Endodermal cell (in vitro differentiated cells): ENCODE data around the gene DBNL. TPM values are rescaled to one million over a fixed set of nuclear protein-coding genes. Genes with fewer than 3 reads are reported as not detected.

Experiments used
- DNase-seq: peaks from one replicate; pipeline ENCODE4 v3.0.0-alpha.2; 2017
- H3K27ac ChIP-seq: 2 replicates; pipeline ENCODE4 v1.5.1; 2013; ENCODE audit warnings: mild to moderate bottlenecking, low read depth, low read length, moderate library complexity
- H3K27me3 ChIP-seq: 2 replicates; pipeline ENCODE4 v1.6.1; 2013; ENCODE audit warnings: mild to moderate bottlenecking, low read length, moderate library complexity; ENCODE audit not compliant: insufficient read depth, control insufficient read depth, poor library complexity, severe bottlenecking
- H3K36me3 ChIP-seq: 2 replicates; pipeline ENCODE4 v1.7.0; 2013; ENCODE audit warnings: mild to moderate bottlenecking, low read length, moderate library complexity; ENCODE audit not compliant: control insufficient read depth, insufficient read depth
- H3K4me1 ChIP-seq: one replicate; pipeline ENCODE4 v1.7.0; 2013; ENCODE audit warnings: low read length; ENCODE audit not compliant: control insufficient read depth, insufficient read depth
- H3K4me3 ChIP-seq: 2 replicates; pipeline ENCODE4 v1.5.1; 2013; ENCODE audit warnings: mild to moderate bottlenecking, low read length, moderate library complexity
- H3K9ac ChIP-seq: 2 replicates; pipeline ENCODE4 v1.6.1; 2013; ENCODE audit warnings: mild to moderate bottlenecking, low read length, moderate library complexity; ENCODE audit not compliant: poor library complexity, severe bottlenecking; ENCODE audit errors: extremely low read depth
- H3K9me3 ChIP-seq: 2 replicates; pipeline ENCODE4 v1.6.1; 2013; ENCODE audit warnings: mild to moderate bottlenecking, low read length, moderate library complexity; ENCODE audit not compliant: control insufficient read depth
- H3K27ac Mint-ChIP-seq: 2 replicates; pipeline ENCODE4 v1.8.0; 2020; ENCODE audit warnings: mixed read lengths
- H3K27me3 Mint-ChIP-seq: 2 replicates; pipeline ENCODE4 v1.8.0; 2021; ENCODE audit warnings: mild to moderate bottlenecking, mixed read lengths; ENCODE audit not compliant: insufficient read depth
- H3K36me3 Mint-ChIP-seq: 2 replicates; pipeline ENCODE4 v1.8.0; 2020; ENCODE audit warnings: low read depth, mixed read lengths
- H3K4me1 Mint-ChIP-seq: 2 replicates; pipeline ENCODE4 v1.8.0; 2020; ENCODE audit warnings: mixed read lengths
- H3K4me3 Mint-ChIP-seq: 2 replicates; pipeline ENCODE4 v1.8.0; 2020; ENCODE audit warnings: mild to moderate bottlenecking, moderate library complexity, mixed read lengths
- H3K9me3 Mint-ChIP-seq: 2 replicates; pipeline ENCODE4 v1.8.0; 2020; ENCODE audit warnings: mild to moderate bottlenecking, mixed read lengths
- WGBS, 2 experiments: methylation state at CpG; one replicate each; pipeline versions ENCODE4 v1.1.5 to v1.1.7; 2013; ENCODE audit warnings: missing lambda C conversion rate in 2 of 2, mixed read lengths in 1 of 2; ENCODE audit not compliant: insufficient coverage in 1 of 2, insufficient read length in 1 of 2; 5-methylcytosine and 5-hydroxymethylcytosine counted together
- total RNA-seq, 2 donors: library from RNA; stranded (reverse); fragmentation: NEBNext Ultra II Directional in 1 of 2; extraction: Animal tissue kit (Norgen Biotek cat#: 25700) in 1 of 2; gene quantifications; 2 replicates in 1 of 2; 3 replicates in 1 of 2; pipeline ENCODE4 v1.2.1, GENCODE V29; 2021
- TF ChIP-seq, protein P1 (sequence below): fragments of 200-600 bp; sonication (generic); conservative IDR thresholded peaks from 2 replicates; pipeline ENCODE4 v1.5.0; 2021; ENCODE audit warnings: antibody characterized with exemption, mild to moderate bottlenecking

The DBNL gene
- total RNA-seq, 2 donors from 2014 or later = 47.0 to 50.9 TPM

DNA sequence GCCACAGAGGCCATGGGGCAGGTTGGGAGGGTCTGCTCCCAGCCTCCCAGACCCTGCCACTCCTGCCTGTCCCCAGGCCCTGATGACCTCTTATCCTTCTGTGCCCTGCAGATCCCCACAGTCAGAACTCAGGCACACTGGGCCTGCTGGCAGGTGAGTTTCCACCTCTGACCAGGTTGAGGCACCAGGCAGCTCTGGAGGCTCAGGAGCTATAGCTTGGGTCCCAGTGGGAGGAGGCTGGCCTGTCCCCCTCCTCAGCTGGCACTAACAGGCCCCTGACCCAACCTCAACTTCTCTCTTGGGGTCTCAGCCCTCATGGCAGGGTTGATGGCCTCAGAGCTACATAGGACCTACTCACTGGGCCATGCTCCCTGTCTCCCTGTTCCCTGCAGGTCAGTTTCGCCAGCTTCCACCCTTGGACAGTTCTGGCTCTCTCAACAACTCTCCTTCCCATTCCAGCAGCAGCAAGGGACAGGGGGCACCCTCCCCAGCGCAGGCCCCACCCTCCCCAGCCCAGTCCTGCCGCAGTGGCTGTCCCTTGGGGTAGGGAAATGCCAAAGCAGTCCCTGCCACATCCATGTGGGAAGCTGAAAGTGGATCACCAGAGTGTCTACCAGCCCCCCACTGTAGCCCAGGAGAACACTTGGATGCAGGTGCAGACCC lies 56.9 kb downstream of the DBNL start:
- no peaks in the 10 kb centered on the region for H3K4me1 ChIP-seq
- Mint-ChIP-seq H3K4me3 (no peak overlapping the region), H3K27ac (no peak overlapping the region), H3K9me3 (no peaks in the 10 kb centered on the region), H3K27me3 (peaks cover 21% of the 10 kb centered on the region), H3K36me3 (no peaks in the 10 kb centered on the region), H3K4me1 (peaks cover 8% of the 10 kb centered on the region)
- no peaks in the 10 kb centered on the region for H3K9me3 ChIP-seq
- H3K36me3 ChIP-seq = no peaks in the 10 kb centered on the region
- peaks cover 5% of the 10 kb centered on the region for H3K27me3 ChIP-seq
- H3K27ac ChIP-seq = no peak overlapping the region
- no peak overlapping the region for H3K4me3 ChIP-seq
- WGBS, 2 experiments = 93% methylated on average over 3 of the region's 3 CpGs; no CpG with 5 or more reads in 1 of the 2 experiments
- no peak overlapping the region for H3K9ac ChIP-seq
- TF ChIP-seq, protein P1, sequence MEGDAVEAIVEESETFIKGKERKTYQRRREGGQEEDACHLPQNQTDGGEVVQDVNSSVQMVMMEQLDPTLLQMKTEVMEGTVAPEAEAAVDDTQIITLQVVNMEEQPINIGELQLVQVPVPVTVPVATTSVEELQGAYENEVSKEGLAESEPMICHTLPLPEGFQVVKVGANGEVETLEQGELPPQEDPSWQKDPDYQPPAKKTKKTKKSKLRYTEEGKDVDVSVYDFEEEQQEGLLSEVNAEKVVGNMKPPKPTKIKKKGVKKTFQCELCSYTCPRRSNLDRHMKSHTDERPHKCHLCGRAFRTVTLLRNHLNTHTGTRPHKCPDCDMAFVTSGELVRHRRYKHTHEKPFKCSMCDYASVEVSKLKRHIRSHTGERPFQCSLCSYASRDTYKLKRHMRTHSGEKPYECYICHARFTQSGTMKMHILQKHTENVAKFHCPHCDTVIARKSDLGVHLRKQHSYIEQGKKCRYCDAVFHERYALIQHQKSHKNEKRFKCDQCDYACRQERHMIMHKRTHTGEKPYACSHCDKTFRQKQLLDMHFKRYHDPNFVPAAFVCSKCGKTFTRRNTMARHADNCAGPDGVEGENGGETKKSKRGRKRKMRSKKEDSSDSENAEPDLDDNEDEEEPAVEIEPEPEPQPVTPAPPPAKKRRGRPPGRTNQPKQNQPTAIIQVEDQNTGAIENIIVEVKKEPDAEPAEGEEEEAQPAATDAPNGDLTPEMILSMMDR = no peak
- no peak for DNase-seq

DNA sequence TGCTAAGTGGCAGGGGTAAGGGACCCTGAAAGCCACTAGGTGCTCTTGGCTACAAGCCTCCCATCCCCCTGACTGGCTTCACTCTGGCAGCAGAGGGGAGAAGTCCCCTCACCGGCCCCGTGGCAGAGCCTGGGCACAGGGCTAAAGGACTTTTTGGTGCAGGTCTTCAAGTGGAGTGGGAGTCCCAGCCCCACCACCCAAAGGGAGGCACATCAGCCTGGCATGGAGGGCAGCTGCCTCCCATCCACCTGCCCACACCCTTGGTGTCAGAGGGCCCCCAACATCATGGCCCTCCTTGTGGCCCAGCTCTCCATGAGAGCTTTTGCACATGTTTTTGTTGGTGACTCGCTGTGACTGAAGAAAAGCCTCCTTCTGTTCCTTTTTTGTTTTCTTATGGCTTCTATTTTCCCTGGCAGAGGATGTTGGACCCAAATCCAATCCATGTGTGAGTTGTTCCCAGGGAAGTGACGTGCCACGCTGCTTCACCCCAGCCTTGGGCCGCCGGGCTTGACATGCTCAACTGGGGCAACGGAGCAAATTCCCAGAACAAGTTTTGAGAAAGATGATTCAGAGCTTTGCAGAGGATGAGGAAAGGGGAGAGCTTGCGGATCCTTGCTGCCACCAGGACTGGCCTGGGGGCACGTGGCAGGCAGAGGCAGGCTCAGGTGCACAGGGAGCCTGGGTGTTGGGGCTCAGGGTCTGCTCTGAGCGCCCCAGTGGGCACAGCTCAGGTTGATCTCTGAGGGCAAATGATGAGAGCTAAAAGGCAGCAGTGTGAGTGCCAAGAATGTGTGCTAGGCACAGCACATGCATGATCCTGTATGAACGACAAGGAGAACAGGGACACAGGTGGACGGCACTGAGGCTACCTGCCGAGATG lies 57.7 kb downstream of the DBNL start:
- Mint-ChIP-seq H3K36me3 (no peaks in the 10 kb centered on the region), H3K27ac (no peak overlapping the region), H3K4me1 (peaks cover 8% of the 10 kb centered on the region), H3K4me3 (no peak overlapping the region), H3K9me3 (no peaks in the 10 kb centered on the region), H3K27me3 (peaks cover 21% of the 10 kb centered on the region)
- no peaks in the 10 kb centered on the region for H3K36me3 ChIP-seq
- H3K4me3 ChIP-seq = no peak overlapping the region
- H3K27ac ChIP-seq = no peak overlapping the region
- no peaks in the 10 kb centered on the region for H3K4me1 ChIP-seq
- peaks cover 5% of the 10 kb centered on the region for H3K27me3 ChIP-seq
- no peak for DNase-seq
- no peaks in the 10 kb centered on the region for H3K9me3 ChIP-seq
- WGBS, 2 experiments = 91 to 92% methylated on average over 3 to 14 of the region's 14 CpGs
- no peak overlapping the region for H3K9ac ChIP-seq
- TF ChIP-seq, protein P1 = no peak

DNA sequence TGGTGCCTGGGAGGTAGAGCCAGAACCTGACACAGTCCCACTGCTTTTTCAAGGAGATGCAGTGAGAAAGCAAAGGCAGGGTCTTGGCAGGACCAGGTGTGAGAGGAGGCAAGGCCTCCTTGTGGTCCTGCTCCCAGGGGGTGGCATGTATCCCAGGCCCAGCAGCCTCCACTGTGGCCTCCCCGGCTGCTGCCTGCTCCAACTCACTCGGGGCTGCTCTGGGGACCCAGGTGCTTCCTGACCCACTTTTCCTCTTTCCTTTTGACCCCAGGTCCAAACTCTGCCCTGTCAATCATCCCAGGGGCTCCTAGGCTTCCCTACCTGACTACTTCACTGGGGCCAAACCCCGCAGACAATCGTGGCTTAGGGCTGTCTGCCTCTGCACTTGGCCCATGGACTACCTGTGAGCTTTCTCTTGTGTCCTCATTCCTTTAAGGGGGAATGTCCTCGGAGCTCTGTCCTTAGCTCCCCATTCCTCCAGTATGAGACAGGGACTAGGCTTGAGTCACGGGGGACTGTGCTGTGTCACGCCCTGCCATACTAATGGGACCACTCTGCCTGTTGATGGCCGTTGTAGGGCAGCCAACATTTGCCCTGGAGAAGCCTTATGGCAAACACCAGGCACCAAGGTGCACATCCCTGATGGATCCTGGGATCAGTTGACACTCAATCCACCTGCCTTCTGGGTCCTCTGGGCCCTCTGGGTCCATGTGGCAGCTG lies 58.5 kb downstream of the DBNL start:
- Mint-ChIP-seq H3K4me3 (peak overlapping the region; percentile 66), H3K36me3 (no peaks in the 10 kb centered on the region), H3K27me3 (peaks cover 21% of the 10 kb centered on the region), H3K27ac (no peak overlapping the region), H3K4me1 (peaks cover 8% of the 10 kb centered on the region), H3K9me3 (no peaks in the 10 kb centered on the region)
- Histone ChIP-seq H3K27ac (no peak overlapping the region), H3K36me3 (no peaks in the 10 kb centered on the region), H3K9ac (no peak overlapping the region), H3K4me3 (no peak overlapping the region), H3K9me3 (no peaks in the 10 kb centered on the region), H3K4me1 (no peaks in the 10 kb centered on the region), H3K27me3 (peaks cover 5% of the 10 kb centered on the region)
- TF ChIP-seq, protein P1 = no peak
- DNase-seq = no peak
- WGBS, 2 experiments = 78 to 87% methylated on average over 7 to 8 of the region's 8 CpGs
